Neural progenitor cell (in vitro differentiated cells): ENCODE data around the gene PCCA.

Source experiments
- CTCF ChIP-seq: fragments of 200-600 bp; sonication (generic); IDR thresholded peaks from 2 replicates; pipeline ENCODE4 v1.5.1; 2017; ENCODE audit warnings: antibody characterized with exemption, mild to moderate bottlenecking
- EZH2 ChIP-seq: fragments of 200-600 bp; sonication (generic); IDR thresholded peaks from 2 replicates; pipeline ENCODE4 v1.6.1; 2017; ENCODE audit warnings: antibody characterized with exemption, mild to moderate bottlenecking, moderate library complexity

- TF ChIP-seq CTCF (no peak), EZH2 (no peak)
These were observed 159.0 kb downstream of the PCCA start for GRCh38 chr13:100247937-100248336.
